Measurements from ENCODE around the gene FAM131A. TPM values are rescaled to one million over a fixed set of nuclear protein-coding genes. Genes with fewer than 3 reads are reported as not detected.

The FAM131A gene
- total RNA-seq, 4 donors from 2014 or later = 14.7 to 27.1 (median 18.8) TPM

DNA sequence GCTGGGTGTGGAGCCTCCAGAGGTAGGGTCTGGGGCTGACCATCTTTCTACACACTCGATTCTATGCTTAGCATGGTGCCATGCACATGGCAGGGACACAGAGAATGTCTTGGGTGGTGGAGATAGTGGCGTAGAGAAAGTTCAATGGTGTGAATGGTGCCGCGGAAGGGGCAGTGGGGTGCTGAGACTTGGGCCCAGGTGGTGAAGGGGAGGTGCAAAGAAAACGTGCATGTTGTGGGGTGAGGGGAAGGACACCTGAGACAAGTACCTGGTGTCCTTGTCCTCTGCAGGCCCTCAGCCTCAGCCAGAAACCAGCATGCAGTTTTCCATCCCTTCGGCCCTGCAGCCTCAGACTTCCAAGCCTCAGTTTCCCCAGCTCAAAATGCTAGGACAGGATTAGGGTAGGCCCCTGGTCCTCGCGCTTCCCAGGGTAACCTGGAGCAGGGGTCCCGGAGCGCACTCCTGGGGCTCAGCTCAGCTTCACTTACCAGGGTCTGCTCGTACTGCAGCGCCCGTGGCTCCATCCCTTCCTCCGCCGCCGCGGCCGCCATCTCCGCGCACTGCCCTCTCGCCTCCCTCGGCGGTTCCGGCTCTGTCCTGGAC lies 23.6 kb downstream of the FAM131A start:
- Histone ChIP-seq H3K27ac (peak overlapping the region; percentile 91 to 100 (median 95)), H3K9me3 (no peaks in the 10 kb centered on the region), H3K4me1 (peaks cover 17 to 23% of the 10 kb centered on the region in 2 donors), H3K36me3 (peaks cover 0 to 7% of the 10 kb centered on the region in 2 donors), H3K4me3 (peak overlapping the region; percentile 58 to 94 (median 76)), H3K27me3 (no peaks in the 10 kb centered on the region)
- ATAC-seq (no peak), DNase-seq (no peak)
- TF ChIP-seq POLR2A (IDR thresholded peaks at IDR 0.05) (no peak), CTCF (IDR thresholded peaks at IDR 0.05 in 4 of 5, conservative IDR thresholded peaks at IDR 0.05 in 1 of 5) (no peak)
- in situ Hi-C loops (cut with MboI; ENCODE audit: low sequenced_read_pairs in 4 of 4) = loop anchor here in 3 of 4 donors (25.0 kb wide), 3 partner anchors 401 to 451 kb away; partner anchors contain the start of gene VPS8 (in 1 of the 3)
- intact Hi-C loops (cut with DNase I; ENCODE audit: low total_unique reads) = loop anchor here (5.0 to 10.0 kb wide), 2 partner anchors 174 to 414 kb away; partner anchors contain the start of gene ABCF3

DNA sequence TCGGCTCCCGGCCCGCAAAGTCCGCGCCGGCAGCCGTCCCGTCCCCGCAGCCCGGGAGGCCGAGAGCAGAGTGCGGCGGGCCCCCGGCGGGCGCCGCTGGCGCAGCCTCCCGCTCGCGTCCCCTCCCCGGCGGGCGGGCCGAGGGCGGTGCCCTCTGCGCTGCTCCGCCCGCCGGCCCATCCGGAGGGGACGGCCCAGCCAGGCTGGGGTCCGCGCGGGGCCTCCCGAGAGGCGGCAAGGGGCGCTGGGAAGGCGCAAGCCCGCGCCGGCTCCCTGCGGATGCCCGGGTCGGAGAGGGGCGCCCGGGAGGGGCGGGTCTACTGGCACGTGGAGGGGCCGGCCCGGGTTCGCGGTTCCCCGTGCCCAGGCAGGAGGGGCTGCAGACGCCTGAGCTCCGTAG lies 24.1 kb downstream of the FAM131A start, which contains the start of the genes CLCN2 and POLR2H:
Gene CLCN2, minus strand, starts transcription at position 74 of the 400 bp plus-strand sequence. CDS start 126 bp downstream, outside the sequence.
Gene POLR2H, plus strand, starts transcription at position 179 of the 400 bp plus-strand sequence. CDS start 1,783 bp downstream, outside the sequence.
- peak within 1 kb of the TSS; percentile 91 to 100 (median 95) for H3K27ac ChIP-seq
- DNase-seq (no peak), ATAC-seq (peak; percentile 24 to 38)
- peak within 1 kb of the TSS; percentile 58 to 94 (median 76) for H3K4me3 ChIP-seq
- intact Hi-C loops (cut with DNase I; ENCODE audit: low total_unique reads) = loop anchor here (5.0 to 10.0 kb wide), 2 partner anchors 174 to 413 kb away; partner anchors contain the start of gene ABCF3
- peak; percentile 77 to 80 for TF ChIP-seq POLR2A (IDR thresholded peaks at IDR 0.05)
- no peak for TF ChIP-seq CTCF (IDR thresholded peaks at IDR 0.05 in 4 of 5, conservative IDR thresholded peaks at IDR 0.05 in 1 of 5)
- peaks cover 0 to 10% of the 10 kb centered on the region in 2 donors for H3K36me3 ChIP-seq
- in situ Hi-C loops (cut with MboI; ENCODE audit: low sequenced_read_pairs in 4 of 4) = loop anchor here in 3 of 4 donors (25.0 kb wide), 3 partner anchors 401 to 451 kb away; partner anchors contain the start of gene VPS8 (in 1 of the 3)
- no peaks in the 10 kb centered on the region for H3K9me3 ChIP-seq
- H3K27me3 ChIP-seq = no peaks in the 10 kb centered on the region
- peaks cover 17 to 23% of the 10 kb centered on the region in 2 donors for H3K4me1 ChIP-seq

GRCh38 chr3:184361932-184362667 lies 24.7 kb downstream of the FAM131A start:
- Histone ChIP-seq H3K36me3 (peaks cover 0 to 16% of the 10 kb centered on the region in 2 donors), H3K9me3 (no peaks in the 10 kb centered on the region), H3K4me3 (peak overlapping the region; percentile 58 to 94 (median 76)), H3K27ac (peak overlapping the region; percentile 91 to 100 (median 95)), H3K4me1 (peaks cover 17 to 23% of the 10 kb centered on the region in 2 donors), H3K27me3 (no peaks in the 10 kb centered on the region)
- intact Hi-C loops (cut with DNase I; ENCODE audit: low total_unique reads) (loop anchor here (1.0 to 10.0 kb wide), 4 partner anchors 25 to 413 kb away; partner anchors contain the start of genes ABCF3, ALG3, EEF1AKMT4 and FAM131A), in situ Hi-C loops (cut with MboI; ENCODE audit: low sequenced_read_pairs in 4 of 4) (loop anchor here in 3 of 4 donors (25.0 kb wide), 3 partner anchors 400 to 450 kb away; partner anchors contain the start of gene VPS8 (in 1 of the 3))
- DNase-seq (no peak), ATAC-seq (peak; percentile 25 to 35)
- no peak for TF ChIP-seq POLR2A (IDR thresholded peaks at IDR 0.05)
- TF ChIP-seq CTCF (IDR thresholded peaks at IDR 0.05 in 4 of 5, conservative IDR thresholded peaks at IDR 0.05 in 1 of 5) = no peak

Data from gastrocnemius medialis (tissue), 4 donors.